Coronary artery (tissue), 2 donors: ENCODE results near the gene DROSHA.

Experiments
- DNase-seq: peaks from one replicate; pipeline ENCODE4 v3.0.0-alpha.2; 2017; ENCODE audit warnings: low spot score
- H3K27ac ChIP-seq, 2 donors: fragments of 200-600 bp; sonication (generic); one replicate each; pipeline ENCODE4 v1.5.1; 2016 to 2019
- H3K4me3 ChIP-seq: fragments of 200-600 bp; sonication (generic); 2 replicates; pipeline ENCODE4 v1.5.1; 2016; ENCODE audit warnings: mild to moderate bottlenecking, moderate library complexity
- CTCF ChIP-seq: fragments of 200-600 bp; sonication (generic); IDR thresholded peaks from one replicate; pipeline ENCODE4 v1.5.1; 2019; ENCODE audit warnings: antibody characterized with exemption

DROSHA gene

GRCh38 chr5:31443572-31443971, 88.3 kb downstream of the DROSHA start:
- no peak for TF ChIP-seq CTCF
- Histone ChIP-seq H3K4me3 (no peak overlapping the region), H3K27ac (no peak overlapping the region)
- DNase-seq: no peak

GRCh38 chr5:31442058-31442745, 89.7 kb downstream of the DROSHA start:
- no peak for DNase-seq
- no peak overlapping the region for H3K4me3 ChIP-seq
- H3K27ac ChIP-seq: no peak overlapping the region
- TF ChIP-seq CTCF: no peak

GRCh38 chr5:31436851-31437250, 95.0 kb downstream of the DROSHA start:
- no peak for TF ChIP-seq CTCF
- H3K4me3 ChIP-seq: no peak overlapping the region
- no peak for DNase-seq
- H3K27ac ChIP-seq: no peak overlapping the region

- Histone ChIP-seq H3K27ac (no peak overlapping the region), H3K4me3 (no peak overlapping the region)
- no peak for DNase-seq
- TF ChIP-seq CTCF: no peak
Measured at GRCh38 chr5:31435730-31436129, 96.2 kb downstream of the DROSHA start.

GRCh38 chr5:31434898-31435297, 97.0 kb downstream of the DROSHA start:
- TF ChIP-seq CTCF: no peak
- DNase-seq: no peak
- no peak overlapping the region for H3K27ac ChIP-seq

GRCh38 chr5:31433229-31433628, 98.7 kb downstream of the DROSHA start:
- no peak overlapping the region for H3K27ac ChIP-seq
- no peak for TF ChIP-seq CTCF
- H3K4me3 ChIP-seq: no peak overlapping the region
- DNase-seq: no peak

More at GRCh38 chr5:31434898-31435297, 97.0 kb downstream of the DROSHA start:
- no peak overlapping the region for H3K4me3 ChIP-seq

GRCh38 chr5:31427724-31428309, 104.1 kb downstream of the DROSHA start:
- Histone ChIP-seq H3K4me3 (no peak overlapping the region), H3K27ac (no peak overlapping the region)
- DNase-seq: no peak
- TF ChIP-seq CTCF: no peak
